Measurements from ENCODE around the gene ATAT1. TPM values are rescaled to one million over a fixed set of nuclear protein-coding genes. Genes with fewer than 3 reads are reported as not detected.

Gene ATAT1
- total and polyA plus RNA-seq, 8 donors = 3.0 to 11.6 (median 5.7) TPM; not detected in 1

DNA sequence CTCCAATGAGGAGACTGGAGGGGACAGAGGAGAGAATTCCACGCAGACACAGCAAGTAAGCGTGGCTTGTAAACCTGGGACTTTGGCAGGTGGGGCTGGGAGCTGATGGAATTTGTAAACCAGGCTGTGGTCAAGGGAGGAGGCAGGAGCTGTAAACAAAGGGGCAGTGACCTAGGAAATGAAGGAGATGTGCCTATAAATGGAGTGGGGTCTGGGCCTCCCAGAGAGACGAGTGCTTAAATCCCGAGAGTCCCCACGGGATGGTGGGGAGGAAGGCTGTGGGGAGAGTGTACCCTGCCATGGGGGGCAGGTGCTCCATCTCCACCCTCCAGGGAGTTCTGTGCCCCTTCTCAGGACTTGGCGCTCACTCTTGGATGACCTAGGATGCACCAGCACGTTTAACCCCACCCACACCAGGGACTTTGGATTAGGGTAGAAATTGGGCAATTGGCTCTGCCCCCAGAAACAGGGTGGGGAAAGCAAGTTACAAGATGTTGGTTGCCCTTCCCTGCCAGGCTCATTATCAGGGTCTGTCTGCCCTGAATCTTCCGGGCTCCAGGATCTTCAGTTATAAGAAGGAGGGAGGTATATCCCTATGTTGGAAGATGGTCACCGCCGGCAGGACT, 50.1 kb downstream of the ATAT1 start:
- DNase-seq = no peak

DNA sequence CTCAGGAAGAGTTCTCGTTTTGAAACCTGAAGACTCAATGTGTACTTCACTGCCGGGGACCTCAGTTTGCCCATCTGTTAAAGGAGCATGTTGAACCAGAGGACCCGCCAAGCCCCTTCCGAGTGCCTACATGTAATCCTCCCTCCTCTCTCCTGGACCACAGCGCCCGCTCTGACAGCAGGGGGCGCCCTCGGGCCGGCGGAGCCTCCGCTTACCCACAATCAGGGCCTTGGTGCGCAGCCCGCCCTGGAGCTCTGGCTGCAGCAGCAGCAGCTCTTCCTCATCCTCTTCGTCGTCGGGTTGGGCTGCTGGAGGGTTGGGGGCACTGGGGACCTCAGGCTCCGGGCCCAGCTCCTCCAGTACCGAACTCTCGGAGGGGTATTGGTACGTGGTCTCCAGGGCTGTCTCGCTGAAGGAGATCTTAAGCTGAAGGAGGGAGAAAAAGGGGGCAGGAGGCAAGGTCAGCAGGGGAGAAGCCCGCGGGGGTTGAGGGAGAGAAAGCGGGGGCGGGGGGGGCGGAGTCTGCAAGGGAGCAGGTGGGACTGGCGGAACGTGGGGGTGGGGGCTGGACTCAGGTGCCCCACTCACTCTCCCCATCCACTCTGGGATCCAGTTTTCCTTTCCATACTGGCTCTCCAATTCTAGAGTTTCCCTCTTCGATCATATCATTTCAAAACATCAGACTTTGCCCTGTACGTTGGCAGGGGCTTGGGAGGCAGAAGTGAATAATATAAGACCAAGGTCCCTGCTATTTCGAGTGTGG, 52.5 kb downstream of the ATAT1 start:
- 9 to 11% (median 10%) methylated on average over 28 to 31 of the region's 31 CpGs for WGBS, 5 donors
- no peaks in the 10 kb centered on the region for H3K27me3 ChIP-seq
- intact Hi-C loops (cut with DNase I; ENCODE audit: low total_unique reads) = loop anchor here (5.0 kb wide), 1 partner anchor 48 kb away; no protein-coding TSS in a partner anchor
- H3K27ac ChIP-seq = peak overlapping the region in 4 of 5 donors; percentile 94 to 99 (median 98)
- TF ChIP-seq POLR2A (IDR thresholded peaks at IDR 0.05) (no peak), POLR2AphosphoS5 (IDR thresholded peaks at IDR 0.05) (peak; percentile 13 to 86 (median 63)), EP300 (IDR thresholded peaks at IDR 0.05) (no peak)
- TF ChIP-seq, protein P1, sequence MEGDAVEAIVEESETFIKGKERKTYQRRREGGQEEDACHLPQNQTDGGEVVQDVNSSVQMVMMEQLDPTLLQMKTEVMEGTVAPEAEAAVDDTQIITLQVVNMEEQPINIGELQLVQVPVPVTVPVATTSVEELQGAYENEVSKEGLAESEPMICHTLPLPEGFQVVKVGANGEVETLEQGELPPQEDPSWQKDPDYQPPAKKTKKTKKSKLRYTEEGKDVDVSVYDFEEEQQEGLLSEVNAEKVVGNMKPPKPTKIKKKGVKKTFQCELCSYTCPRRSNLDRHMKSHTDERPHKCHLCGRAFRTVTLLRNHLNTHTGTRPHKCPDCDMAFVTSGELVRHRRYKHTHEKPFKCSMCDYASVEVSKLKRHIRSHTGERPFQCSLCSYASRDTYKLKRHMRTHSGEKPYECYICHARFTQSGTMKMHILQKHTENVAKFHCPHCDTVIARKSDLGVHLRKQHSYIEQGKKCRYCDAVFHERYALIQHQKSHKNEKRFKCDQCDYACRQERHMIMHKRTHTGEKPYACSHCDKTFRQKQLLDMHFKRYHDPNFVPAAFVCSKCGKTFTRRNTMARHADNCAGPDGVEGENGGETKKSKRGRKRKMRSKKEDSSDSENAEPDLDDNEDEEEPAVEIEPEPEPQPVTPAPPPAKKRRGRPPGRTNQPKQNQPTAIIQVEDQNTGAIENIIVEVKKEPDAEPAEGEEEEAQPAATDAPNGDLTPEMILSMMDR (IDR thresholded peaks at IDR 0.05) = peak in 5 of 7 experiments; percentile 88 to 97 (median 95)
- peak; percentile 90 to 95 for DNase-seq
- H3K4me1 ChIP-seq = peaks cover 19 to 58% (median 40%) of the 10 kb centered on the region in 4 donors
- no peaks in the 10 kb centered on the region for H3K9me3 ChIP-seq
- peaks cover 21 to 44% (median 39%) of the 10 kb centered on the region in 4 donors for H3K36me3 ChIP-seq
- H3K4me3 ChIP-seq = peak overlapping the region; percentile 9 to 85 (median 44)

More for the DNA sequence above, 50.1 kb downstream of the ATAT1 start:
- no peak for TF ChIP-seq EP300 (IDR thresholded peaks at IDR 0.05)
- TF ChIP-seq POLR2AphosphoS5 (IDR thresholded peaks at IDR 0.05) = no peak
- TF ChIP-seq POLR2A (IDR thresholded peaks at IDR 0.05) = no peak
- TF ChIP-seq, protein P1 (IDR thresholded peaks at IDR 0.05) = no peak
- no peaks in the 10 kb centered on the region for H3K9me3 ChIP-seq
- no peaks in the 10 kb centered on the region for H3K27me3 ChIP-seq
- no peak overlapping the region for H3K27ac ChIP-seq
- intact Hi-C loops (cut with DNase I; ENCODE audit: low total_unique reads) = loop anchor here (5.0 kb wide), 1 partner anchor 51 kb away; no protein-coding TSS in a partner anchor
- peaks cover 21 to 44% (median 39%) of the 10 kb centered on the region in 4 donors for H3K36me3 ChIP-seq
- H3K4me3 ChIP-seq = no peak overlapping the region
- WGBS, 5 donors = 78 to 89% (median 83%) methylated on average over 8 to 10 of the region's 10 CpGs
- H3K4me1 ChIP-seq = peaks cover 22 to 51% (median 39%) of the 10 kb centered on the region in 4 donors

DNA sequence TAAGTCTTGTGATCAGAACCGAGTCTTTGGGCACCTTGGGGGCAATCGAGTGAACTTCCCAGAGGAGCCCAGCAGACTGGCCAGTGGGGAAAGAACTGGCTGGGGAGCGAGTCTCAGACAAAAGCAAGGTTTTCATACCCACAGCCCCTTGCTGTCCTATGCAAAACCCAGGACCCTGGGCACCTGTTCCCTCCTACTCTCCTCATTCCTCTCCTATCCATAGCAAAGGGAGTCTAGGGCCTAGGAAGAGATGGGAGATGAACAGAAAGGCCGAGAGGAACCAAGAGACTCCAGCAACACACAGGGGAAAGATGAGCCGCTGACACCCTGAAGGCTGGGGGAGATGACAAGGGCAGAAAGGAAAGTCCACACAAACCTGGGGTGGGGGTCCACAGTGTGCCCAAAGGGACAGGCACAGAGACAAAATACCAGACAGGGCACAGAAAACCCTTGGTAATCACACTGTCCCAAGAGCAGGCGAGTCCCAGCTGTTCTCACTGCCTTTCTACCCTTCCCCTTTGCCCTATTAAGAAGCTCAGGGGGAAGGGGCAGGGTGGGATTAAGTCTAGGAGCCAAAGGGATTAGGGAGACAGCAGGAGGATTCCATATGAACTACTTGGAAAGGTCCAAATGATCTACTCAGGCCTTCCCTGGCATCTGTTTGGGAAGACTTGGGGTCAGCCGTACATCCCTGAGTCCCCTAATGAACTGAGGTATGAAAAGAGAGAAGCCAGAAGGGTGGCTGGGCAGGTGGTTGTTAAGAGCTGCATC, 53.3 kb downstream of the ATAT1 start:
- H3K27ac ChIP-seq = peak overlapping the region in 4 of 5 donors; percentile 94 to 99 (median 98)
- H3K4me3 ChIP-seq = peak overlapping the region; percentile 9 to 88 (median 77)
- H3K4me1 ChIP-seq = peaks cover 19 to 66% (median 41%) of the 10 kb centered on the region in 4 donors
- intact Hi-C loops (cut with DNase I; ENCODE audit: low total_unique reads) = loop anchor here (5.0 kb wide), 1 partner anchor 47 kb away; no protein-coding TSS in a partner anchor
- TF ChIP-seq POLR2A (IDR thresholded peaks at IDR 0.05) (no peak), POLR2AphosphoS5 (IDR thresholded peaks at IDR 0.05) (no peak), EP300 (IDR thresholded peaks at IDR 0.05) (no peak)
- TF ChIP-seq, protein P1 (IDR thresholded peaks at IDR 0.05) = no peak
- H3K27me3 ChIP-seq = no peaks in the 10 kb centered on the region
- DNase-seq = no peak
- no peaks in the 10 kb centered on the region for H3K9me3 ChIP-seq
- WGBS, 5 donors = 60 to 82% (median 69%) methylated on average over 7 of the region's 7 CpGs
- peaks cover 21 to 44% (median 39%) of the 10 kb centered on the region in 4 donors for H3K36me3 ChIP-seq

DNA sequence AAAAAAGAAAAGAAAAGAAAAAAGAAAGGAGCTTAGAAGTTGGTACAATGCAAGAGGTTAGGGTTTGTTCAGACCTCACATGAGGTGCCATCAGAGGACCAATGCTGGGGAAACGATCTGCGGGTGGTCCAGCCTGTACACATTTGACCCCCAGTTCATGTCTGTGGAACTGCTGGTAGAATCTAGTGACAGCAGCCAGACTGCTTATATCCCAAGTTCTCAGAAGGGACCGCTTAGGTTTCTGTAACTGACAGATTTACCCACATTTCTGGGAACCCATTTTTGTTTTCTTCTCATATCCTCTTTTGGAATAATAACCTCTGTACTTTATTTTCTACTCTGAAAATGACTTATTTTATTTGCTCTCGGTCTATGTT, 55.1 kb downstream of the ATAT1 start:
- intact Hi-C loops (cut with DNase I; ENCODE audit: low total_unique reads) = no loop called here
- Histone ChIP-seq H3K4me3 (peak overlapping the region; percentile 69 to 88 (median 82)), H3K36me3 (peaks cover 14 to 33% (median 28%) of the 10 kb centered on the region in 4 donors), H3K27ac (peak overlapping the region; percentile 43 to 99 (median 97)), H3K4me1 (peaks cover 19 to 74% (median 48%) of the 10 kb centered on the region in 4 donors), H3K27me3 (no peaks in the 10 kb centered on the region), H3K9me3 (no peaks in the 10 kb centered on the region)
- WGBS, 5 donors = 25 to 62% (median 58%) methylated on average over 4 of the region's 4 CpGs
- no peak for TF ChIP-seq POLR2A (IDR thresholded peaks at IDR 0.05)
- TF ChIP-seq POLR2AphosphoS5 (IDR thresholded peaks at IDR 0.05) = no peak
- no peak for TF ChIP-seq EP300 (IDR thresholded peaks at IDR 0.05)
- TF ChIP-seq, protein P1 (IDR thresholded peaks at IDR 0.05) = no peak
- DNase-seq = no peak

All from stomach (tissue), 9 donors.